ENCODE data around the gene S100PBP.
"Not testable (repeated sequence)": the region's sequence is repeated elsewhere in the genome, so short reads cannot be mapped to it uniquely, and the experiment has no call there.

S100PBP gene

DNA sequence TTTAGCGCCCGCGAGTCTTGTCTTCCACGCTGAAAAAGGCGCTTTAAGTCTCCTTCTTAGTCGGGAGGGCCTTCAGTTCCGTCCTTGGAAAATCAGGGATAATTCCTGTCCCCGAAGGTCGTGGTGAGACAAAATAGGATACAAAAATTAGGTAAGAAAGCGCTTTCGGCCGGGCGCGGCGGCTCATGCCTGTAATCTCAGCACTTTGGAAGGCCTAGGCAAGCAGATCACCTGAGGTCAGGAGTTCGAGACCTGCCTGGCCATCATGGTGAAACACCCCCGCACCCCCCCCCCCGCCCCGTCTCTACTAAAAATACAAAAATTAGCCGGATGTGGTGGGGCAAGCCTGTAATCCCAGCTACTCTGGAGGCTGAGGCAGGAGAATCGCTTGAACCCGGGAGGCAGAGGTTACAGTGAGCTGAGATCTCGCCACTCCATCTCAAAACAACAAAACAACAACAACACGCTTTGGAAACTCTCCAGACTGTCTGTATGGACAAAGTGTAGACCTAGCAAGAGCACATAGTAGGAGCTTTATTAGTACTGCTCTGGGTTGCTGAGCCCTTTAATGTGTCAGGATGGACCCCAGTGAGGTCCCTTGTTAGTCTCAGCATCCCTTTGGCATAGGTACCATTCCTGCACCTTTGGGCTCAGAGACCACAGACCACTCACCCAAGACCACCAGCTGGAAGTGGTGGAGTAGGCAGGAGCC, 84.5 kb downstream of the S100PBP start:
- DNase-seq = no peak

DNA sequence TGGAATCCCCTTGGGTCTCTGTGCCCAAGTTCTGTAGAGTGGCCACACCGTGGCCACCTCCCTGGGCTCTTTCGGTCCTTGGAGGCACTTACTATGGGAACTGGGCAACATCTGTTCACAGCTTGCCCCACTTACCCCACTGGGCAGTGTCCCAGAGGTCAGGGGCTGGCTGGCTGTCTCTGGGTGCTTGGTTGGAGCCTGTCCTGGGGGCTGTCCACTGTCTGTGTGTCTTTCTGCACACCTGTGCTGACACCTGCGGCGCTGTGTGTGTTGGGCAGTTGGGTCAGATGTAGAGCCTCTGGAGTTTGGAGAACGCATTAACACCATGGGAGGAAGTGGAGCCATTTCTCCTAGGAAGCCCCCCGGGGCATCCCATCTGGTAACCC, 85.1 kb downstream of the S100PBP start:
- DNase-seq = no peak

DNA sequence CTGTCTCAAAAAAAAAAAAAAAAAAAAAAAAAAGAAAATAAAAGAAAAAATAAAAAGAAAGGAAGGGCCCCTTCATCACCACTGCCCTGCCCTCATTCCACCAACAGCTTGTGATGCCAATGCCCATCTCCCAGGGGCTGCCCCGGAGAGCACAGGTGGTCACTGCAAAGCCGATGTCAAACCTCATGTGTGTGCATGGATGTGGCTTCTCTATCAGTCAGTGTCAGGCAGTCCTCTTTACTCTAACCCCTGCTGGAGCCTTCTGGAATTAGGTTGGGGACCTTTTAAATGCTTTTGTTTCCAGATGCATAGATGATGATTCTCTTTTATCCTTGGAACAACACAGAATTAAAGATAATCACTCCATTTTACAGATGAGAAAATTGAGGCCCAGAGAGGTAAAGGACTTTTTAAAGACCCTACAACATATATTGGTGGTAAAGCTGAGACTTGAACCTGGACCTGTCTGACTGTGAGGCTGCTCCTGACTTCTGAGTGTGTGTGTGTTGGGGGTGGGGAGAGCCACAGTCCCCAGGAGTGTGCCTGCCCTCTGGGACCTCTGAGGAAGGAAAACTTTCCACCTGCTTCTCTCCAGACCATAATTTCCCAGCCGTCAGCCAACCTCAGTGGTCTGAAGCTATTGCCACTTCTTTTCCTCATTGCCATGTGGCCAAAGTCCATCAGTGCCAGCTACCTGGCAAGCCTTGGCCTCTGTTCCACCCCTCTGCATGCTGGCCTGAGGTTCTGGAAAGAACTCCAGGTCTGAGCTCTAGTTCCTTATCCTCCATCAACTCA, 86.7 kb downstream of the S100PBP start:
- no peak for DNase-seq

DNA sequence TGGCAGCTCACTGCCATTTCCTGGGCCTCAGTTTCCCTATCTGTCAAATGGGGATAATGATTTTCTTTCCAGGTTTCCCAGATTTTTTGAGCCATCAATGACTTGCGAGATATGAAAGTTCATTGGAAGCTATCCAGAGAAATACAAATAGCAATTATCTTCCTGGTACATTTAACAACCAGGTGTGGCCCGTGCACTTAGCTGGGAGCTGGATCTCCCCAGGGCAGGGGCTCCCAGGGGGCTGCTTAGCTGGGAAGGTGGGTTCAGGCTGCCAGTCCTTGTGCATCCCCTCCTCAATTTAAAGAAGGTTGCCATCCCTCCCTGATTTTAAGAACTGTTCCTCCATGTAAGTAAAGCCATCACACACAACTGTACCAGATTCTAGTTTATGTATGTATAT, 87.3 kb downstream of the S100PBP start:
- DNase-seq = no peak

DNA sequence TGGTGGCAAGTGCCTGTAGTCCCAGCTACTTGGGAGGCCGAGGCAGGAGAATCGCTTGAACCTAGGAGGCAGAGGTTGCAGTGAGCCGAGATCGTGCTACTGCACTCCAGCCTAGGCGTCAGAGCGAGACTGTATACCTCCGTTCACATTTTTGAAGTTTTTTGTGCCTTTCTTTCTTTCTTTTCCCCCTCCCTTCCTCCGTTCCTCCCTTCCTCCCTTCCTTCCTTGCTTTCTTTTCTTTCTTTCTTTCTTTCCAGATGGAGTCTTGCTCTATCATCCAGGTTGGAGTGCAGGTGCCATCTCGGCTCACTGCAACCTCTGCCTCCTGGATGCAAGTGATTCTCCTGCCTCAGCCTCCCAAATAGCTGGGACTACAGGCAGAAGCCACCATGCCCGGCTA, 88.1 kb downstream of the S100PBP start:
- DNase-seq = not testable (repeated sequence)

DNA sequence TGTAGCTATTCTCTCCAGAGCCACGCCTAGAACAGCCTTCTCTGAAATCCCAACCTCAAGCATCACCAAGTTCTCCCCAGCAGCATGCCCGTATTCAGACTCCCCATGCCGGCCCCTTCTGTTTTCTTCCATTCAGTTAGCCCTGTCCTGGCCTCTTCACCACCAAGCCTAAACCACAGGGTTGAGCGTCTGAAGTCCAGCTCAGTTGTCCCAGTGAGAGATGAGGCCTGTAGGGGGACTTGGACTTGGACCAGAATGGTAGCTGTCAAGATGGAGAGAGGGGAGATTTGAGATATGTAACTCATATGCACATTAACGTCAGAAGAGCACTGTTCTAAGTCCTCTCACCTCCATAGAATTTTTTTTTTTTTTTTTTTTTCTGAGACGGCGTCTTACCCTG, 89.2 kb downstream of the S100PBP start:
- DNase-seq = no peak

DNA sequence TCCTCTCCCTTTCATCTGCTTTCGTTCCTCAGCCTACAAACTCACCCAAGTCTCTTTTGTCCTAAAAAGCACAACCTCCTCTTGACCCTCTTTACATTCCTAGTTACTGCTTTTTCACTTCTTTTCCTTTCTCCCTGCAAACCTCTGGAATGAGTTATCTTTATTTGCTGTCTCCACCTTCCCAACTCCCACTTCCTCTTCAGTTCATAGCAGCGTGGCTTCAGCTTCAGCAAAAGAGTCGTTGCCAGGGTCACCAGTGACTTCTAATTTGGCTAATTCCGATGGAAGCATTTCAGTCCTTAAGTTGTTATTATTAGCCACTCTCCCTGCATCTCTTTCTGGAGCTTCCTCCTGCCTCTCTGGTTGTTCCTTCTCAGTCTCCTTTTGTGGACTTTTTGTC, 90.0 kb downstream of the S100PBP start:
- no peak for DNase-seq

All from NCI-H1694 treated with DMSO at 0.1 percent for 48 hours (cell line).